Astrocyte of the spinal cord (primary cell): Measurements from ENCODE around the gene ARL5C.

ENCODE experiments used
- DNase-seq: peaks from one replicate; pipeline ENCODE4 v3.0.0; 2011; ENCODE audit warnings: low read depth, low spot score
- H3K4me3 ChIP-seq: 2 replicates; pipeline ENCODE4 v1.5.1; 2011; ENCODE audit warnings: low read depth, mild to moderate bottlenecking, low read length, moderate library complexity
- CTCF ChIP-seq: IDR thresholded peaks from 2 replicates; pipeline ENCODE4 v1.5.1; 2012; ENCODE audit warnings: low read depth, mild to moderate bottlenecking, low read length, inconsistent platforms
- in situ Hi-C: cut with HindIII; loops from 2 replicates; pipeline ENCODE4 v1.10.0; 2017; ENCODE audit warnings: low sequenced_read_pairs

Gene ARL5C

DNA sequence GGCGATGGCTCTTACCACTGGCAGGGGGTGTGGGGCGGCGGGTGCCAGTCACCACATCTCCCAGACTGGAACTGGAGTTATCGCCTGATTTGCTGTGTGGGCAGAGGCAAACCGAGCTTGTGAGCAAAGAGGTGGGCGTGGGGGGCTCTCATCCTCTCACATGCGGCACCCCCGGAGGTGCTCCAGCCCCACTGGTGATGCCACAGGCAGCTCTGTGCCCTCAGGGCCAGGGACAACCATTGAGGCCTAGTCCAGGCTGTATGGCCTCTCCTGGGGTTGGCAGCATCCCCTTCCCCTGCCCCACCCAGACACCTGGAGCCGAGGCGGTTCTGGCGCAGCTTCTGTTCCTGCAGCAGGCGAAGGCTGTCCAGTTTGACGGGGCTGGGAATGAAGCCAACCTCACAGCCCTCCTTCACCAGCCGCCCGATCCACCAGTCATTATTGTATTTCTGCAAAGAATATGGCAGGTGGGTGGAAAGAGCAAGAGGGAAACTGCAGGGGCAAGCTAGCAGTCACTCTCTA lies 20.6 kb upstream of the ARL5C start:
- in situ Hi-C loops, result no loop called here
- no peak overlapping the region for H3K4me3 ChIP-seq
- TF ChIP-seq CTCF, result no peak
- DNase-seq, result no peak

GRCh38 chr17:39183720-39184119 lies 17.8 kb upstream of the ARL5C start:
- in situ Hi-C loops, result no loop called here
- TF ChIP-seq CTCF, result no peak
- no peak overlapping the region for H3K4me3 ChIP-seq
- DNase-seq, result no peak

- in situ Hi-C loops, result no loop called here
- no peak for DNase-seq
- H3K4me3 ChIP-seq, result no peak overlapping the region
- no peak for TF ChIP-seq CTCF
Observed at GRCh38 chr17:39183045-39183444, 17.1 kb upstream of the ARL5C start.

DNA sequence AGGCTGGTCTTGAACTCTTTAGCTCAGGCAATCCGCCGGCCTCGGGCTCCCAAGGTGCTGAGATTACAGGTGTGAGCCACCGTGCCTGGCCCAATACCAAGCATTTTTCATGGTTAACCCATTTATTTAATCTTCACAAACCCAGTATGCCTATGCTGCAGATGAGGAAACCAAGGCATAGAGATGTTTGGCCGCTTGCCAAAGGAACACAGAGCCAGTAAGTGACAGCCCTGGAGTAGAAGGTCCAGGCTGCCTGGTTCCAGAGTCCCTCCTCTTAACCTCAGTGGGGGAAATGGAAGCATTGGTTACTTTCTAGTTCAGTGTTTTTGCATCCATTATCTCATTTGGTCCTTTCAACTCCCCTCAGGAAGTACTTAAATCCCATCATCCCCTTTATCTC lies 15.3 kb upstream of the ARL5C start:
- in situ Hi-C loops, result no loop called here
- TF ChIP-seq CTCF, result no peak
- H3K4me3 ChIP-seq, result no peak overlapping the region
- DNase-seq, result no peak

DNA sequence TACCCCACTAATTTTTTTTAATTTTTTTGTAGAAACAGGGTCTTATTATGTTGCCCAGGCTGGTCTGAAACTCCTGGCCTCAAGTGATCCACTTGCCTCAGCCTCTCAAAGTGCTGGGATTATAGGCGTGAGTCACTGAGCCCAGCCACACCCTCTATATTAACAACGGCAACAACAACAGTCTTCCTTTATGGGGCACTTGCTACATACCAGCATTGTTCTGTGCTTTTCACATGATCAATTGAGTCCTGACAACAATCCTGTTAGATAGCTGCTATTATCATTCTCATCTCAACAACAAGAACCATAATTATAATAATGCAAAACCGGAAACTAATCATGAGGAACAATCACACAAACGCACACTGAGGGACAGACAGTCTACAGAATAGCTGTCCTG lies 12.6 kb upstream of the ARL5C start:
- TF ChIP-seq CTCF, result no peak
- no peak for DNase-seq
- no peak overlapping the region for H3K4me3 ChIP-seq
- in situ Hi-C loops, result no loop called here

DNA sequence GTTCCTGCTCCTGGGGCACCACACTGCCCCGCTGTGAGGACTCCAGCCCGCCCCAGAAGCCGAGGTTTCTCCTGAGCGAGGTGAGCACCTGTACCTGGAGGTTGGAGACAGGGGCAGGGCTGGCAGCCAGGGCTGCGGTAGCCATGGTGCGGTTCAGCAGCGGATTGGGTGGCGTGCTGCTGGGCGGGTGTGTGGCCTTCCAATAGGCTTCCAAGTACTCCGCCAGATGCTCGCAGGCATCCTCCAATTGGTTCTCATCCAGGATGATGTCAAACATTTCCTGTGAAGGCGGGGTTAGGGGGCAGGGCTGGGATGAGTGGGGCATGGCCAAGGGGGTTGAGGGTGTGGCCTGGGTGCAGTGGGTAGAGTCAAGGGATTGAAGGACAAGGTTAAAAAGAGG lies 11.3 kb upstream of the ARL5C start:
- no peak overlapping the region for H3K4me3 ChIP-seq
- no peak for DNase-seq
- no peak for TF ChIP-seq CTCF
- in situ Hi-C loops, result no loop called here

DNA sequence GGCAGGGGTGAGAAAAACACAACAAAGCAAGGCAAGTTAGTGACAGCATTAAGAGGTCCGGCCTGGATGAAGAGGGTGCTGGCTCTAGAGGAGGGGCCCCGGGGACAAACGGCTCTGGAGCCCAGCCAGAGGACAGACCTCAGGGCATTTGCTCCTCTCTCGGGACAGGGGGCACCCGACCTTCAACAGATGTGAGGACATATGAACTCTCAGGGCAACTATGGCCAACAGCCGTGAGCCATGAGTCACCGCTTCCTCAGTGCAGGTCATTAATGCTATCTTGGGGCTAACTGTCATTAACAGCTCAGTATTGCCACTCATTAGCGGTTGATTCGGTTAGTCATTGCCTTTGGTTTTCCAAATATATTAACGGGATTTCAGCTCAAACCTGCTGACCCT lies 9.7 kb upstream of the ARL5C start:
- no peak for DNase-seq
- no peak for TF ChIP-seq CTCF
- in situ Hi-C loops, result no loop called here
- no peak overlapping the region for H3K4me3 ChIP-seq
